PFSK-1 (cell line): ENCODE results near the gene ANAPC13.

ENCODE experiments used
- FOXP2 ChIP-seq: optimal IDR thresholded peaks from 2 replicates; pipeline ENCODE3; 2011; ENCODE audit warnings: borderline replicate concordance, control low read depth, inconsistent platforms; ENCODE audit not compliant: insufficient read depth; ENCODE audit errors: extremely low read length, extremely low read depth
- POLR2AphosphoS5 ChIP-seq: IDR thresholded peaks from 2 replicates; pipeline ENCODE4 v1.6.1; 2012; ENCODE audit warnings: low read depth, mild to moderate bottlenecking, control low read depth, low read length, moderate library complexity
- REST ChIP-seq, 2 experiments: IDR thresholded peaks; 2 replicates each; pipeline versions ENCODE4 v1.6.1 to v1.8.0; 2011 to 2012; ENCODE audit warnings: low read depth in 2 of 2, low read length in 2 of 2, control low read depth in 1 of 2, inconsistent platforms in 1 of 2, mild to moderate bottlenecking in 1 of 2, moderate library complexity in 1 of 2; ENCODE audit not compliant: insufficient read depth in 1 of 2
- SIN3A ChIP-seq: IDR thresholded peaks from 2 replicates; pipeline ENCODE4 v1.6.1; 2012; ENCODE audit warnings: mild to moderate bottlenecking, low read length, moderate library complexity, borderline replicate concordance; ENCODE audit not compliant: insufficient read depth
- TAF1 ChIP-seq: IDR thresholded peaks from 2 replicates; pipeline ENCODE4 v1.6.1; 2012; ENCODE audit warnings: low read length, control low read depth, borderline replicate concordance; ENCODE audit not compliant: insufficient read depth

The ANAPC13 gene

GRCh38 chr3:134527037-134527436, 41.3 kb upstream of the ANAPC13 start:
- TF ChIP-seq REST (IDR thresholded peaks at IDR 0.05; ENCODE audit: insufficient read depth in 1 of 2, low read depth in 2 of 2, low read length in 2 of 2) (no peak), POLR2AphosphoS5 (no peak), TAF1 (no peak), FOXP2 (no peak), SIN3A (no peak)

DNA sequence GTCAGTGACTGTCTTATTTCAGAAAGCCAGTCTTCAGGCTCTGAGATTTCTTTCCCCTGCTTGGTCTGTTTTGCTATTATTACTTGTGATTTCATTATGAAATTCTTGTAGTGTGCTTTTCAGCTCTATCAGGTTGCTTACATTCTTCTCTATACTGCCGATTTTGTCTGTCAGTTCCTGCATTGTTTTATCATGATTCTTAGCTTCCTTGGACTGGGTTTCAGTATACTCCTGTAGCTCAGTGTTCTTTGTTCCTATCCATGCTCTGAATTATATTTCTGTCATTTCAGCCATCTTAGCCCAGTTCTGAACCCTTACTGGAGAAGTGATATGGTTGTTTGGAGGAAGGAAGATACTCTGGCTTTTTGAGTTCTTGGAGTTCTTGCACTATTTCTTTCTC, 40.5 kb upstream of the ANAPC13 start:
- no peak for TF ChIP-seq SIN3A
- no peak for TF ChIP-seq FOXP2
- TF ChIP-seq REST (IDR thresholded peaks at IDR 0.05; ENCODE audit: insufficient read depth in 1 of 2, low read depth in 2 of 2, low read length in 2 of 2), result no peak
- TF ChIP-seq POLR2AphosphoS5, result no peak

GRCh38 chr3:134525293-134525692, 39.5 kb upstream of the ANAPC13 start:
- no peak for TF ChIP-seq TAF1
- TF ChIP-seq SIN3A, result no peak
- no peak for TF ChIP-seq POLR2AphosphoS5
- TF ChIP-seq REST (IDR thresholded peaks at IDR 0.05; ENCODE audit: insufficient read depth in 1 of 2, low read depth in 2 of 2, low read length in 2 of 2), result no peak

DNA sequence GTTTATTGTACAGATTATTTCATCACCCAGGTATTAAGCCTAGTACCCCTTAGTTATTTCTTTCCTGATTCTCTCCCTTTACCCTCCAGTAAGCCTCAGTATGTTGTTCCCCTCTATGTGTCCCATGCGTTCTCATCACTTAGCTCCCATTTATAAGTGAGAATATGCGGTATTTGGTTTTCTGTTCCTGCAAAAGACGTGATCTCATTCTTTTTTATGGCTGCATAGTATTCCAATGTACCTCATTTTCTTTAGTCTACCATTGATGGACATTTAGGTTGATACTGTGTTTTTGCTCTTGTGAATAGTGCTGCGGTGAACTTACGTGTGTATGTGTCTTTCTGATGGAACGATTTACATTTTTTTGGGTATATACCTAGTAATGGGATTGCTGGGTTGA, 36.8 kb upstream of the ANAPC13 start:
- TF ChIP-seq POLR2AphosphoS5, result no peak
- TF ChIP-seq REST (IDR thresholded peaks at IDR 0.05; ENCODE audit: insufficient read depth in 1 of 2, low read depth in 2 of 2, low read length in 2 of 2), result no peak
- no peak for TF ChIP-seq FOXP2
- TF ChIP-seq TAF1, result no peak
- no peak for TF ChIP-seq SIN3A

DNA sequence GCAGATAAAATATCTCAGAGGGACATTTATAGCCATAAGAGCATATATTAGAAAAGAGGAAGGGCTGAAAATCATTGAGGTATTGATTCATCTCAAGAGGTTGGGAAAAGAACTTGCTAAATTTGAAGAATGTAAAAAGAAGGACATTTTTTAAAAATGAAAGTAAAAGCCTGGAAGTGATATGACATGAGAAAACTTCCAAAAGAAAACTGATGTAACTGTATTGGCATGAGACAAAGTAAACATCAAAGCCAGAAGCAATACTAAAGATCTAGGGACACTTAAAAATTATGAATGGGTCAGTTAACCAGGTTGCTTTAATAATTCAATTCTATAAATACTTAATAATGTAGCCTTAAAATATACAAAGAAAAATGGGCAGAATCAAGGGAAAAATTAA, 32.0 kb upstream of the ANAPC13 start:
- TF ChIP-seq POLR2AphosphoS5 (no peak), SIN3A (no peak), FOXP2 (no peak), TAF1 (no peak), REST (IDR thresholded peaks at IDR 0.05; ENCODE audit: insufficient read depth in 1 of 2, low read depth in 2 of 2, low read length in 2 of 2) (no peak)
